ENCODE data around the gene TLR2.

The TLR2 gene

DNA sequence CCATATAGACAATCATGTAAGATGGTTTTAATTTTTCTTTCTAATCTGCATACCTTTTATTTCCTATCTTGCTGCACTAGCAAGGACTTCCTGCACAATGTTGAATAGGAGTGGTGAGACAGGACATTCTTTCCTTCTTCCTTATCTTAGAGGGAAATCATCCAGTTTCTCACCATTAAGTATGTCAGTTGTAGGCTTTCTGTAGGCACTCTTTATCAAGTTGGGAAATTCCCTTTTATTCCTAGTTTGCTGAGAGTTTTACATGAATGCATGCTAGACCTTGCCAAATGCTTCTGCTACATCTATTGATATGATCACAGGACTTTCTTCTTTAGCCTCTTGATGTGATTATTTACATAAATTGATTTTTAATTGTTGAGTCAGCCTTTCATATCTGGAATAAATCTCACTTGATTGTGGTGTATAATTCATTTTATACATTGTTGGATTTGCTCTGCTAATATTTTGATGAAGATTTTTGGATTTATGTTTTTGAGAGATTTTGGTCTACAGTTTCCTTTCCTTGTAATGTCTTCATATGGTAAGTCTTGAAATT, 51.9 kb downstream of the TLR2 start:
- TF ChIP-seq, protein P1, sequence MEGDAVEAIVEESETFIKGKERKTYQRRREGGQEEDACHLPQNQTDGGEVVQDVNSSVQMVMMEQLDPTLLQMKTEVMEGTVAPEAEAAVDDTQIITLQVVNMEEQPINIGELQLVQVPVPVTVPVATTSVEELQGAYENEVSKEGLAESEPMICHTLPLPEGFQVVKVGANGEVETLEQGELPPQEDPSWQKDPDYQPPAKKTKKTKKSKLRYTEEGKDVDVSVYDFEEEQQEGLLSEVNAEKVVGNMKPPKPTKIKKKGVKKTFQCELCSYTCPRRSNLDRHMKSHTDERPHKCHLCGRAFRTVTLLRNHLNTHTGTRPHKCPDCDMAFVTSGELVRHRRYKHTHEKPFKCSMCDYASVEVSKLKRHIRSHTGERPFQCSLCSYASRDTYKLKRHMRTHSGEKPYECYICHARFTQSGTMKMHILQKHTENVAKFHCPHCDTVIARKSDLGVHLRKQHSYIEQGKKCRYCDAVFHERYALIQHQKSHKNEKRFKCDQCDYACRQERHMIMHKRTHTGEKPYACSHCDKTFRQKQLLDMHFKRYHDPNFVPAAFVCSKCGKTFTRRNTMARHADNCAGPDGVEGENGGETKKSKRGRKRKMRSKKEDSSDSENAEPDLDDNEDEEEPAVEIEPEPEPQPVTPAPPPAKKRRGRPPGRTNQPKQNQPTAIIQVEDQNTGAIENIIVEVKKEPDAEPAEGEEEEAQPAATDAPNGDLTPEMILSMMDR (IDR thresholded peaks at IDR 0.05; ENCODE audit: low read depth, low read length), result no peak
- peak in 1 of 2 donors; percentile 9 for DNase-seq (ENCODE audit: low read depth in 2 of 2)
- H3K4me3 ChIP-seq (replicated peaks in 1 of 2; ENCODE audit: low read depth in 2 of 2, low read length in 2 of 2), result no peak overlapping the region

- H3K4me3 ChIP-seq (replicated peaks in 1 of 2; ENCODE audit: low read depth in 2 of 2, low read length in 2 of 2), result no peak overlapping the region
- TF ChIP-seq, protein P1 (IDR thresholded peaks at IDR 0.05; ENCODE audit: low read depth, low read length), result no peak
- no peak for DNase-seq (ENCODE audit: low read depth in 2 of 2)
Observed at GRCh38 chr4:153741541-153741940, 57.5 kb downstream of the TLR2 start.

GRCh38 chr4:153745651-153746050, 61.6 kb downstream of the TLR2 start:
- no peak for DNase-seq (ENCODE audit: low read depth in 2 of 2)
- H3K4me3 ChIP-seq (replicated peaks in 1 of 2; ENCODE audit: low read depth in 2 of 2, low read length in 2 of 2), result no peak overlapping the region
- TF ChIP-seq, protein P1 (IDR thresholded peaks at IDR 0.05; ENCODE audit: low read depth, low read length), result no peak

DNA sequence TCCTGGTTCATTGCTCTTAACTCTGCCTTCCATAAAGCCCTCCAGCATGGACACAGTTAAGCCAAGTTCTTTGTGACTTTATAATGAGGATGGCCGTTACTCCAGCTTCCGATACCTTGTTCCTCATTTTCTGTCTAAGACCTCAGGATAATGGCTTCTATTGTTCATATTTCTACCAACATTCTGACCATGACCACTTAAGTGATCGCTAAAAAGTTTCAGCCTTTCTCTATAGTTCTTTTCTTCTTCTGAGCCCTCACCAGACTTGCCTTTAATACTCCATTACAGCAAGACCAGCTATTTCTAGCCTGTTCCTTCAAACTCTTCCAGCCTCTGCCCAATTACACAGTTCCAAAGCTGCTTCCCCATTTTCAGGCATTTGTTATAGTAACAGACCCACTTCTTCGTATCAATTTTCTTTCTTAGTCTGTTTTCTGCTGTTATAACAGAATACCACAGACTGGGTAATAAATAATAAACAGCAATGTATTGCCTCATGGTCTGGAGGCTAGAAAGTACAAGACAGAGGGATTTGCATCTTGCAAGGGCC, 63.4 kb downstream of the TLR2 start:
- TF ChIP-seq, protein P1 (IDR thresholded peaks at IDR 0.05; ENCODE audit: low read depth, low read length), result no peak
- no peak overlapping the region for H3K4me3 ChIP-seq (replicated peaks in 1 of 2; ENCODE audit: low read depth in 2 of 2, low read length in 2 of 2)
- no peak for DNase-seq (ENCODE audit: low read depth in 2 of 2)

GRCh38 chr4:153748378-153748777, 64.3 kb downstream of the TLR2 start:
- TF ChIP-seq, protein P1 (IDR thresholded peaks at IDR 0.05; ENCODE audit: low read depth, low read length), result no peak
- no peak overlapping the region for H3K4me3 ChIP-seq (replicated peaks in 1 of 2; ENCODE audit: low read depth in 2 of 2, low read length in 2 of 2)
- DNase-seq (ENCODE audit: low read depth in 2 of 2), result peak; percentile 66 to 76

- DNase-seq (ENCODE audit: low read depth in 2 of 2), result peak; percentile 86 to 87
- TF ChIP-seq, protein P1 (IDR thresholded peaks at IDR 0.05; ENCODE audit: low read depth, low read length), result peak; percentile 78
- no peak overlapping the region for H3K4me3 ChIP-seq (replicated peaks in 1 of 2; ENCODE audit: low read depth in 2 of 2, low read length in 2 of 2)
Observed at GRCh38 chr4:153750197-153750817, 66.2 kb downstream of the TLR2 start.

Data from cardiac fibroblast (primary cell).